Stimulated activated CD8-positive, alpha-beta memory T cell treated with anti-CD3 and anti-CD28 coated beads, Interleukin-4, amount 100 ng/mL, for 24 hours (primary cell): ENCODE data around the gene STRIP2.
"Not testable (repeated sequence)": the region's sequence is repeated elsewhere in the genome, so short reads cannot be mapped to it uniquely, and the experiment has no call there.

Source experiments
- DNase-seq: peaks from one replicate; pipeline ENCODE4 v3.0.0-alpha.2; 2020; ENCODE audit warnings: low read depth

Gene STRIP2

DNA sequence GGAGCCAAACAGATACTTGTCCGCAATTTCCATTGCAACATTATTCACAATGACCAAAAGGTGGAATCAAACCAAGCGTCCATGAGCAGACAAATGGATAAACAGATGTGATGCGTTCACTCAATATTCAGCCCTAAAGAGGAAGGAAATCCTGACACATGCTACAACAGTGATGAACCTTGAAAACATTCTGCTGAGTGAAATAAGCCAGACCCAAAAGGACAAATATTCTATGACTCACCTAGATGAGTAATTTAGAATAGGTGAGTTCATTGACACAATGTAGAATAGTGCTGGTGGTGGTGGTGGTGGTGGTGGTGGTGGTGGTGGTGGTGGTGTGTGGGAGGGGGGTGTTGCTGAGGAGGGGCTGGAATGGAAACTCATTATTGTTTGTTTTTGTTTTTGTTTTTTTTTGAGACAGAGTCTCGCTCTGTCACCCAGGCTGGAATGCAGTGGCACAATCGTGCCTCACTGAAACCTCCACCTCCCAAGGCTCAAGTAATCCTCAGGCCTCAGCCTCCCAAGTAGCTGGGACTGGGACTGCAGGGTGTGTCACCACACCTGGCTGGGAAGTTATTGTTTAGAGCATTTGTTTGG lies 96.7 kb downstream of the STRIP2 start:
- DNase-seq: peak; percentile 35

DNA sequence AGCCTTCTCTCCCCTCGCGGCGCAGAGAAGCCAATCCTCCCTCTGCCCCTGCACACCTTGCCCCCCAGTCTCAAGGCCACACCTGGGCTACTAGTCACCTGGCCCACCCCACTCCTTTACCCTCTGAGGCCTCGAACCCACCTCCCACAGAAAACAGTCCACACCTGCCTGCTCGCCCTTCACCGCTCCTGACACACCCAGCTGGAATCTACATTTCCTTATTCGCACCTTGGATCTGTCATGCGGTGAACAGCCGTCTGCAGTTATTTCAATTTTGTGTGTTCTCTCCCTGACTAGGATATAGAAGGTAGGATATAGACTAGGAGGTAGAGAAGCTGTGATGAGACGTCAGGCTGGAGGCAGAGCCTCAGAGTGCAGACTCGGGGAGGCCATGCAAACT lies 97.5 kb downstream of the STRIP2 start:
- DNase-seq: no peak

DNA sequence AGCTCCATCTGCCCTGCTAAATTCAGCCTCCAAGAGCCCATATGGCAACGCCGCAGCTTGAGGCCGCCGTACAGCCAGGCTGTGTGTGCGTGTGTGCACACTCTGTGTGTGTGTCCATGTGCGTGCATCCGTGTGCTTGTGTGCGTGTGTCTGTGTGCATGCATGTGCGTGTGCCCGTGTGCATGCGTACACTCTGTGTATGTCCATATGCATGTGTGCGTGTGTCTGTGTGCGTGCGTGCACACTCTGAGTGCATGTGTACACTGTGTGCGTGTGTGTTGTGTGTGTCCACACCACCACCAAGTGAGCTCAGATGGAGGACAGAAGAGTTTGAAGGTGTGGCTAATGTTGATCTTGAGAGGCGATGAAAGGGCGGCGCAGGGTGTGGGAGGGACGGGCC lies 98.1 kb downstream of the STRIP2 start:
- no peak for DNase-seq

DNA sequence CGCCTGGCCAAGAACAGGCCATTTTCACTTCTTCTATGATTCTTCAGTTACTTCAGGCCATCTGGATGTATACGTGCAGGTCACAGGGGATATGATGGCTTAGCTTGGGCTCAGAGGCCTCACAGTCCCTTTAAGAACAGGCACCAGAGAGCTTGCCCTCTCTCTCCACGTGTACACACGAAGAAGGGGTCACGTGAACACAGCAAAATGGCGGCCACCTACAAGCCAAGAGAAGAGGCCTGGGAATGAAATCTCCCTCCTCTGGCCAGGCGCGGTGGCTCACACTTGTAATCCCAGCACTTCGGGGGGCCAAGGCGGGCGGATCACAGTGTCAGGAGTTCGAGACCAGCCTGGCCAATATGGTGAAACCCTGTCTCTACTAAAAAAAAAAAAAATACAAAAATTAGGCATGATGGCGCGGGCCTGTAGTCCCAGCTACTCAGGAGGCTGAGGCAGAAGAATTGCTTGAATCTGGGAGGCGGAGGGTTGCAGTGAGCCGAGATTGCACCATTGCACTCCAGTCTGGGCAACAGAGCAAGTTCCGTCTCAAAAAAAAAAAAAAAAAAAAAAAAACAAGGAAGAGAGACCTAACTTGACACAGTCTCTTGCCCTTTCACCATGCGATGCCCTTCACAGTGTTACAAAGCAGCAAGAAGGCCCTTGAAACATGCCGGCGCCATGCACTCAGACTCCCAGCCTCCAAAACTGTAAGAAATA lies 100.5 kb downstream of the STRIP2 start:
- not testable (repeated sequence) for DNase-seq

DNA sequence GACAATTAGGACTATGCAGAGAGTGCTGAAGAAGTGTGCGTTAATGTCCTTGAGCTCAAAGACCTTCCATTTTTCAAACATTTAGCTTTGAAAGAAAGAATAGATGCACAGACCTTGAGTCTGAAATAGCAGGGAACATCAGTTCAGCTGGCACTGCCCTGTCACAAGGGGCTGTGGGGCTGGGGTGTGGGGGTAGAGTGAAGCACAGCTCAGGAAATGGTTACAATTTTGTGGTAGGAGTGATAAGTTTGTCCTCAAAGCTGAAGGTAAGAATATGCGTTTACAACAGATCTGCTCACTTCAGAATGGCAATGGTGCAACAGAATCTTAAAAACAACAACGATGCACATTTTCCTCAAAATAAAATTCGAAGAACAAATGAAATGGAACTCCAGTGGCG lies 101.7 kb downstream of the STRIP2 start:
- DNase-seq: no peak

DNA sequence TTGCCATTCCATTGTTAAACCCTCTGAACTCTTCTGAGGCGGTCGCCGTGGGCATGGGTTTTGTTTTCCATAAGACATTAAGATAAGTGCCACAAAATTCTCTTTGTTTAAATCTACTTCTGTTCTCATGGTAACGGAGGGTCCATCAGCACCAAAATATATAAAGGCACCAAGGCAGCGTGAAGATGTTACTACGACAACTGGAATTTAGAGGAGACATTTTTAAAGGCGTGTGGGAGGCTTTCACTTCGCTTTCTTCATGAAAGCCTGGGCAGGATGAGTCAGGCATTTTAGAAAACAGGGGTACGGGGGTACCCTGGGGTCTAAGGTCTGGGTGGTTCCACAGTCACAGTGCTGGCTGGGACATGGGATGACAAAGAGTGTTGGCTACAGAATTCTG lies 102.1 kb downstream of the STRIP2 start:
- no peak for DNase-seq
